Left lung (tissue), 10 donors: ENCODE measurements around the gene TECPR1. TPM values are rescaled to one million over a fixed set of nuclear protein-coding genes. Genes with fewer than 3 reads are reported as not detected.

ENCODE experiments used
- ATAC-seq: fragments of 200-7000 bp; cut with Tn5 transposase; one replicate; pipeline ENCODE4 v1.9.1; 2020; ENCODE audit warnings: moderate library complexity
- DNase-seq, 4 donors: peaks; one replicate each; pipeline ENCODE4 v3.0.0-alpha.2; 2013 to 2020
- H3K27ac ChIP-seq, 2 donors: fragments of 200-600 bp; sonication (generic) in 1 of 2; one replicate each; pipeline versions ENCODE4 v1.5.0 to v1.8.0; 2020 to 2021
- H3K27me3 ChIP-seq, 2 donors: fragments of 200-600 bp; sonication (generic) in 1 of 2; one replicate each; pipeline versions ENCODE4 v1.5.0 to v1.8.0; 2020 to 2021
- H3K36me3 ChIP-seq, 2 donors: fragments of 200-600 bp; sonication (generic) in 1 of 2; one replicate each; pipeline versions ENCODE4 v1.5.0 to v1.8.0; 2020 to 2021
- H3K4me1 ChIP-seq, 2 donors: fragments of 200-600 bp; one replicate each; pipeline ENCODE4 v1.8.0; 2021
- H3K4me3 ChIP-seq, 2 donors: fragments of 200-600 bp; sonication (generic) in 1 of 2; one replicate each; pipeline versions ENCODE4 v1.5.0 to v1.8.0; 2020 to 2021; ENCODE audit warnings: mild to moderate bottlenecking in 1 of 2
- H3K9me3 ChIP-seq, 2 donors: fragments of 200-600 bp; sonication (generic) in 1 of 2; one replicate each; pipeline versions ENCODE4 v1.5.0 to v1.8.0; 2020 to 2021
- CTCF ChIP-seq, 2 donors: fragments of 200-600 bp; sonication (generic) in 1 of 2; IDR thresholded peaks; one replicate each; pipeline versions ENCODE4 v1.5.0 to v1.8.0; 2021; ENCODE audit warnings: antibody characterized with exemption in 2 of 2
- intact Hi-C, 2 donors: fragments of 100-400 bp; cut with DNase I; formaldehyde crosslinking; loops; one replicate each; pipeline versions ENCODE4 v1.11.2 to v1.14.2; 2022
- polyA plus RNA-seq, 6 donors: library from polyadenylated mRNA; unstranded; fragments of 120-200 nt; gene quantifications; one replicate each; pipeline ENCODE4 v1.2.1, GENCODE V29; 2013; ENCODE audit not compliant: insufficient read length in 6 of 6
- total RNA-seq, 2 donors: library from RNA; stranded (reverse); fragmentation: NEBNext Ultra II Directional; extraction: Animal tissue kit (Norgen Biotek cat#: 25700); gene quantifications; one replicate each; pipeline ENCODE4 v1.2.1, GENCODE V29; 2021
- donor health status: DM: no; HTN: yes; CAD: no.
- donor health status: DM: no; HTN: no; CAD: no.

The TECPR1 gene
- total and polyA plus RNA-seq, 8 donors = 24.5 to 67.4 (median 28.7) TPM

GRCh38 chr7:98194672-98195457, 57.2 kb downstream of the TECPR1 start:
- Histone ChIP-seq H3K4me3 (no peak overlapping the region), H3K4me1 (no peaks in the 10 kb centered on the region), H3K36me3 (peaks cover 0 to 67% of the 10 kb centered on the region in 2 donors), H3K27ac (no peak overlapping the region), H3K27me3 (no peaks in the 10 kb centered on the region), H3K9me3 (no peaks in the 10 kb centered on the region)
- no peak for ATAC-seq
- no peak for DNase-seq
- no peak for TF ChIP-seq CTCF (IDR thresholded peaks at IDR 0.05)
- intact Hi-C loops = no loop called here

- DNase-seq (no peak), ATAC-seq (no peak)
- H3K4me3 ChIP-seq = no peak overlapping the region
- H3K9me3 ChIP-seq = no peaks in the 10 kb centered on the region
- peaks cover 0 to 67% of the 10 kb centered on the region in 2 donors for H3K36me3 ChIP-seq
- TF ChIP-seq CTCF (IDR thresholded peaks at IDR 0.05) = no peak
- intact Hi-C loops = no loop called here
- no peaks in the 10 kb centered on the region for H3K4me1 ChIP-seq
- H3K27me3 ChIP-seq = no peaks in the 10 kb centered on the region
- no peak overlapping the region for H3K27ac ChIP-seq
These were observed 57.8 kb downstream of the TECPR1 start for GRCh38 chr7:98194186-98194585.

- DNase-seq (no peak), ATAC-seq (no peak)
- H3K27me3 ChIP-seq = no peaks in the 10 kb centered on the region
- TF ChIP-seq CTCF (IDR thresholded peaks at IDR 0.05) = no peak
- H3K27ac ChIP-seq = no peak overlapping the region
- no peaks in the 10 kb centered on the region for H3K9me3 ChIP-seq
- intact Hi-C loops = no loop called here
- H3K36me3 ChIP-seq = peaks cover 0 to 69% of the 10 kb centered on the region in 2 donors
- H3K4me3 ChIP-seq = no peak overlapping the region
- no peaks in the 10 kb centered on the region for H3K4me1 ChIP-seq
These were observed 58.4 kb downstream of the TECPR1 start for GRCh38 chr7:98193474-98194180.

- H3K9me3 ChIP-seq = no peaks in the 10 kb centered on the region
- intact Hi-C loops = no loop called here
- no peak overlapping the region for H3K4me3 ChIP-seq
- no peaks in the 10 kb centered on the region for H3K27me3 ChIP-seq
- no peak for TF ChIP-seq CTCF (IDR thresholded peaks at IDR 0.05)
- ATAC-seq (no peak), DNase-seq (no peak)
- H3K27ac ChIP-seq = no peak overlapping the region
- peaks cover 0 to 75% of the 10 kb centered on the region in 2 donors for H3K36me3 ChIP-seq
- H3K4me1 ChIP-seq = no peaks in the 10 kb centered on the region
These were observed 59.1 kb downstream of the TECPR1 start for GRCh38 chr7:98192781-98193457.
